GM12874 (cell line): ENCODE data around the gene VWA5B2.

Source experiments
- CTCF ChIP-seq: IDR thresholded peaks from 2 replicates; pipeline ENCODE4 v1.5.1; 2011; ENCODE audit warnings: low read depth, mild to moderate bottlenecking, control low read depth, low read length, moderate library complexity; ENCODE audit not compliant: insufficient read depth

VWA5B2 gene

GRCh38 chr3:184291044-184291737 lies 61.8 kb downstream of the VWA5B2 start:
- TF ChIP-seq CTCF = no peak
